Urinary bladder (tissue), 4 donors: Measurements from ENCODE around the gene CHAT. TPM values are rescaled to one million over a fixed set of nuclear protein-coding genes. Genes with fewer than 3 reads are reported as not detected.

ENCODE experiments used
- DNase-seq: peaks from one replicate; pipeline ENCODE4 v3.0.0-alpha.2; 2015; ENCODE audit errors: extremely low spot score
- H3K27ac ChIP-seq: one replicate; pipeline ENCODE4 v1.5.1; 2013; ENCODE audit warnings: low read depth, mild to moderate bottlenecking, moderate library complexity
- H3K36me3 ChIP-seq: one replicate; pipeline ENCODE4 v1.6.1; 2013; ENCODE audit warnings: mild to moderate bottlenecking, moderate library complexity; ENCODE audit not compliant: insufficient read depth
- H3K4me1 ChIP-seq: one replicate; pipeline ENCODE4 v1.6.1; 2013; ENCODE audit warnings: mild to moderate bottlenecking, moderate library complexity; ENCODE audit not compliant: insufficient read depth
- H3K4me3 ChIP-seq: one replicate; pipeline ENCODE4 v1.5.1; 2013; ENCODE audit warnings: low read depth, low read length
- WGBS: extraction: QIAGEN DNeasy Blood & Tissue Kit; methylation state at CpG from one replicate; pipeline ENCODE4 v1.1.7; 2013; 5-methylcytosine and 5-hydroxymethylcytosine counted together
- polyA plus RNA-seq: library from polyadenylated mRNA; stranded (reverse); fragments of 200-250 nt; gene quantifications from one replicate; pipeline ENCODE4 v1.2.3, GENCODE V29; 2013
- total RNA-seq: library from RNA; depleted of rRNA; stranded (reverse); fragments of >200 nt; gene quantifications from one replicate; pipeline ENCODE4 v1.2.3, GENCODE V29; 2014
- donor health status: healthy with polysubstance abuse.
- donor health status: healthy.

The CHAT gene
- total and polyA plus RNA-seq, 2 donors: 0.14 TPM; not detected in 1

- DNase-seq: no peak
- whole genome bisulfite sequencing: 38% methylated on average over 6 of the region's 6 CpGs
These were observed 7.7 kb downstream of the CHAT start for GRCh38 chr10:49621561-49621960.

DNA sequence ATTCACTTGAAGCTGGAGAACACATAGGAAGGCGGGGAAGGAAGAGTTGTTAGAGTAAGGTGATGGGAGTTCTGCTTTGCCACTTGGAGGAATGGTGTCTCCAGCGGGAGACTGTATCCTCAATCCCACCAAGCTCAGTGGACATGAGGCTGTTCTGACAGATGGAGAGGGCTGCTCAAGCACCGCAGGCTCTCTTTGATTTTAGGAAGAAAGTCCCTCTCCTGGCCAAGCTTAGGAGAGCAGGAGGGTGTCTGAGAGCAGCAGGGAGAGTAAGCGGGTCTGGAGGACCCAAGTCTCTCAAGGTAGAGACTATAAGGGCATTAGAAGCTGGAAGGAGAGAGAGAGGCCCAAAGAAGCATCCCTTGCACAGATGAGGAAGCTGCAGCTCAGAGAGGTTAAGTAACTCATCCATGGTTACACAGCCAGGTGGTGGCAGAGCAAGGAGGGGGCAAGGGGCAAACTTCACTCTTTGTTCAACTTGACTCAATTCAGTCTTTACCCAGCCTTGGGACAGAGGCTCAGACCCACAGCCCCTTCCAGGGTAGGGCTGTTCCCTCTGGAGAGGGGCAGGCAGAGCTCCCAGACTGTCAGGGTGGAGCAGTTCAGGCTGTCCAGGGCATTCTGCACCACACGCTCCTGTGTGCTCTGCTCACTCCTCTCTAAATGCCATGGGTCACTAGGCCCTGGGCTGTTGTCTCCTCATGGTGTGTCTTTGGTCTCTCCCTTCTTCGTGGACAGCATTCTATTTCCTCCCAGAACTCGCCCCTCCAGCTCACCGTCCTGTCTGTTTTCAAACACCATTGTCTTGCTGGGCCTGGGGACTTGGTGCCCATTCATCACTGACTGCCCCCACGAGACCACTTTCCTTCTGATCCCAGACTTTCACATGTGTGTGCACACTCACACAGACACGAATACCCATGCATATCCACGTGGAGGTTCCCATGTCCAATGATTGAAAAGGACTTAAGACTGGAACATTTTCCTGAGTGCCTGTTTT is 8.9 kb downstream of the CHAT start:
- H3K4me1 ChIP-seq: no peaks in the 10 kb centered on the region
- 71% methylated on average over 11 of the region's 11 CpGs for WGBS
- H3K4me3 ChIP-seq: no peak overlapping the region
- H3K36me3 ChIP-seq: no peaks in the 10 kb centered on the region
- DNase-seq: no peak
- H3K27ac ChIP-seq: no peak overlapping the region

More at GRCh38 chr10:49621561-49621960, 7.7 kb downstream of the CHAT start:
- no peak overlapping the region for H3K4me3 ChIP-seq
- H3K4me1 ChIP-seq: no peaks in the 10 kb centered on the region
- H3K36me3 ChIP-seq: no peaks in the 10 kb centered on the region
- H3K27ac ChIP-seq: no peak overlapping the region

DNA sequence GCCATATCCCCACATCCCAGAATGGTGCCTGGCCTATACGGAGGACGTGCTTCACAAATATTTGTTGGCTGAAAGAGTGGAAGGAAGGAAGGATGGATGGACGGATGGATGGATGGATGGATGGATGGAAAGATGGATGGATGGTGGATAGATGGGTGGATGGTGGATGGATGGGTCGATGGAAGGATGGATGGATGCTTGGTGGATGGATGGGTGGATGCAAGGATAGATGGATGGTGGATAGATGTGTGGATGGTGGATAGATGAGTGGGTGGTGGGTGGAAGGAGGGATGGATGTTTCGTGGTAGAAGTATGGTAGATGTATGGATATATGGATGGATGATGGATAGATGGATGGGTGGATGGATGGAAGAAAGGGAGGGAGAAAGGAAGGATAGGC is 10.8 kb downstream of the CHAT start:
- 74% methylated on average over 5 of the region's 5 CpGs for WGBS
- H3K4me1 ChIP-seq: no peaks in the 10 kb centered on the region
- no peak overlapping the region for H3K27ac ChIP-seq
- H3K36me3 ChIP-seq: no peaks in the 10 kb centered on the region
- H3K4me3 ChIP-seq: no peak overlapping the region
- no peak for DNase-seq

GRCh38 chr10:49625411-49625810 is 11.6 kb downstream of the CHAT start:
- Histone ChIP-seq H3K27ac (no peak overlapping the region), H3K4me3 (no peak overlapping the region), H3K4me1 (no peaks in the 10 kb centered on the region), H3K36me3 (no peaks in the 10 kb centered on the region)
- 81% methylated on average over 10 of the region's 10 CpGs for WGBS
- no peak for DNase-seq

DNA sequence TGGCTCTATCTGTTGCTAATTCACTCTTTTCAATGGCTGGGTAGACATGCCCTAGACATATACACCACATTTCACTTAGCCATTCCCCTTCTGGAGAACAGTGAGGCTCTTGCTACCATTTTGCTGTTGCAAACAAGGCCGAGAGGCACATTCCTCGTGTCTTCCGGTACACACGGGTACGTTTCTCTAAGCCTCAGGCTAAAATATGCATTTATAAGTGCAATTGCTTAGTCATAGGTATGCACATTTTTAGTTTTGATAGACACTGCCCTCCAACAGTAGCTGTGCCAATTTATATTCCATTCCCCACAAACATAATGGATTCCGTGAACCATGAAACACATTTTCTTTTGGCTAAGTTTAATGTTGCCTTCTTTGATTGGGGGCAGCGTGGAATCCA is 13.2 kb downstream of the CHAT start:
- Histone ChIP-seq H3K36me3 (no peaks in the 10 kb centered on the region), H3K4me1 (no peaks in the 10 kb centered on the region), H3K27ac (no peak overlapping the region), H3K4me3 (no peak overlapping the region)
- 90% methylated on average over 7 of the region's 7 CpGs for WGBS
- DNase-seq: no peak

DNA sequence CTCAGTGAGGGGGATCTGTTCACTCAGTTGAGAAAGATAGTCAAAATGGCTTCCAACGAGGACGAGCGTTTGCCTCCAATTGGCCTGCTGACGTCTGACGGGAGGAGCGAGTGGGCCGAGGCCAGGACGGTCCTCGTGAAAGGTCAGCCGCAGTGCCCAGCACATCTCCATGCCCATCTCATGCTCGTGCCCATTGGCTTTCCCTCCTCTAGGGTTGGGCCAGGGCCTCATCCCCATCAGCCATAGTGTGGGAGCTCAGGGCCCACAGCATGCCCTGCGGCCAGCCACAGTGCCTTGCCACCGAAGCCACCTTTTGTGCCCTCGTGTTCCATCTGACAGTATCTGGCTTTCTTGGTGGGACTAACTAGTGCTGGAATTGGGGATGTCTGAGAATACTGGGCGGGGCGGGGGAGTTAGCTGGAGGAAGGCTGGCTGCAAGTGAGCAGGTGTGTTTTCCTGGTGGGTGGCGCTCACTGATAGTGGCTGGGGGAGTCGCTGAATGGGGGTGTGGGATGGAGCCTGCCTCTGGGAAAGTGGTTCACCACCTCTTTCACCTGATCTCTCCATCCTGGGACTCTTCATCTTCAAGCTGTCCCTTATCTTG is 13.9 kb downstream of the CHAT start:
- H3K4me1 ChIP-seq: no peaks in the 10 kb centered on the region
- H3K4me3 ChIP-seq: no peak overlapping the region
- H3K27ac ChIP-seq: no peak overlapping the region
- WGBS: 90% methylated on average over 18 of the region's 18 CpGs
- DNase-seq: no peak
- H3K36me3 ChIP-seq: no peaks in the 10 kb centered on the region

DNA sequence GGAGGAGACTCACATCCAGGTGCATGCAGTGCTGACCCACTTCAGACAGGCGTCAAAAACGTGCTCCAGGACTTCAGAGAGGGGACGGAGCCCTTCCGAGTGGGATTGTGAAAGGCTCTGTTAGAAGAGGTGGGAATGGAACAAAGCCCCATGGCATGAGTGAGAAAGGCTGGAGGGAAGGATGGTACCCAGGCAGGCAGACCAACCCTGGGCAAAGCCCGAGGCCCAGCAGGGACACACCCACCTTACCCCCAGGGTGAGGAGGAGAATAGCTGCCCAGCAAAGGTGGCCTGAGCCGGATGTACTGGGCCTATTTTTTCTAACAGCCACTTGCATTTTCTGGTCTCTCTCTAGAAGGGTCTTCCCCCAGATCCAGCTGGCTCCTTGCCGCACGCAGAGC is 14.8 kb downstream of the CHAT start:
- 85% methylated on average over 8 of the region's 8 CpGs for WGBS
- no peak for DNase-seq

DNA sequence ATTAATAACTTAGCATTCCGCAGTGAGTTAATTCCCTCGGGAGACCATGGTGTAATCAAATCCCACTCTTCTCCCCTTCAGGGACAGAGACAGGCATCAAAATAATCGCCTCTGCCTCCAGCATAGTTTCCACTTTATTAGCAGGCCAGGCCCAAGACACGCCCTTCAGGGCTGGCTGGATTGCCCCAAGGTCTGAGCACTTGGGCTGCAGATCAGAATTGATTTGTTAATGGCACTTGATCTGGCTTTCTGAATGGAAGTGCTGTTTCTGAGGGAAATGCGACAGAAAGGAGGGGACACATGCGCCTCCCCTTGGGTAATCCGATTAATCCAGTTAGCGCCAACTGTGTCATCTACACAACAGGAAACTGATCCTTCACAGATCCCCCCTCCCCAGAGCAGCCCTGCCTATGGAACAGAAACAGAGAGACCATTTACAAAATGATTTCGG is 15.6 kb downstream of the CHAT start:
- WGBS: 72% methylated on average over 9 of the region's 9 CpGs
- Histone ChIP-seq H3K4me1 (no peaks in the 10 kb centered on the region), H3K4me3 (no peak overlapping the region), H3K27ac (no peak overlapping the region), H3K36me3 (no peaks in the 10 kb centered on the region)
- no peak for DNase-seq

More for the DNA sequence above, 14.8 kb downstream of the CHAT start:
- H3K4me1 ChIP-seq: no peaks in the 10 kb centered on the region
- no peak overlapping the region for H3K27ac ChIP-seq
- no peak overlapping the region for H3K4me3 ChIP-seq
- no peaks in the 10 kb centered on the region for H3K36me3 ChIP-seq

- Histone ChIP-seq H3K27ac (no peak overlapping the region), H3K4me3 (no peak overlapping the region), H3K4me1 (no peaks in the 10 kb centered on the region), H3K36me3 (no peaks in the 10 kb centered on the region)
- 93% methylated on average over 6 of the region's 6 CpGs for WGBS
- DNase-seq: no peak
These were observed 18.1 kb downstream of the CHAT start for GRCh38 chr10:49631975-49632374.

GRCh38 chr10:49632406-49633317 is 18.8 kb downstream of the CHAT start:
- WGBS: 53% methylated on average over 12 of the region's 12 CpGs
- Histone ChIP-seq H3K4me3 (no peak overlapping the region), H3K36me3 (no peaks in the 10 kb centered on the region), H3K27ac (no peak overlapping the region), H3K4me1 (no peaks in the 10 kb centered on the region)
- DNase-seq: no peak

DNA sequence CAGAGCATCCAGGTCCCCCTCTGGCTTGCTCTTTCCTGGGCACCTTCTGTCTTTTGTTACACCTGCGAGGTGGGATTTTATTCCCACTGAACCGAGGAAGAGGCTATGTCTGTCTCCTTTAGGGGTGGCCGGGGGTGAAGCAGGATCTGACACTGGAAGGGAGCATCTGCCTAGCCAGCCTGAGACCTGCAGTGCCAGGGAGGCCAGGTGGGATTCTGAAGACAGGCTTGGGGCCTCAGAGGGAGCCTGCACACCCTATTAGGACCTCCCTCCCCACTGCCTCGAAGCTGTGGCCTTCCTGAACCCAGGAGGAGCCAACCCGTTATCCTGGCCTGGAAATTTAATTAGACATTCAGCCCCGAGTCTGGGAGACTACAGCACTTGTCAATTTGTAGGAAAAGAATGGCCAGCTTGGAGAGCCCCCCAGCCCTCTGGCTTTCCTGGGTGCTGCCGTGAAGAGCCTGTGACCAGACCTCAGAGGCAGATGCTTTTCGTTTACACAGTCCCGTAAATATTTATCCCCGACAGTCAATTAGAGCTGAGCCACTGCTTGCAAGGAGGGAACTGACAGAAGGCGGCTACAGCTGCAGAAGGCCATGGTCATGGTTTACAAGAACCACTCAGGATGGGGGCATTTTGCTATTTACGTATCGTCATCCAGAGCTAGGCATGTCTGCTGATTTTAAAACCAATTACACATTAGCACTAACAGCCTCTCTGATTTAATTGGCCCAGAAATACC is 19.7 kb downstream of the CHAT start:
- Histone ChIP-seq H3K4me1 (no peaks in the 10 kb centered on the region), H3K27ac (no peak overlapping the region), H3K36me3 (no peaks in the 10 kb centered on the region), H3K4me3 (no peak overlapping the region)
- no peak for DNase-seq
- WGBS: 26% methylated on average over 13 of the region's 13 CpGs

DNA sequence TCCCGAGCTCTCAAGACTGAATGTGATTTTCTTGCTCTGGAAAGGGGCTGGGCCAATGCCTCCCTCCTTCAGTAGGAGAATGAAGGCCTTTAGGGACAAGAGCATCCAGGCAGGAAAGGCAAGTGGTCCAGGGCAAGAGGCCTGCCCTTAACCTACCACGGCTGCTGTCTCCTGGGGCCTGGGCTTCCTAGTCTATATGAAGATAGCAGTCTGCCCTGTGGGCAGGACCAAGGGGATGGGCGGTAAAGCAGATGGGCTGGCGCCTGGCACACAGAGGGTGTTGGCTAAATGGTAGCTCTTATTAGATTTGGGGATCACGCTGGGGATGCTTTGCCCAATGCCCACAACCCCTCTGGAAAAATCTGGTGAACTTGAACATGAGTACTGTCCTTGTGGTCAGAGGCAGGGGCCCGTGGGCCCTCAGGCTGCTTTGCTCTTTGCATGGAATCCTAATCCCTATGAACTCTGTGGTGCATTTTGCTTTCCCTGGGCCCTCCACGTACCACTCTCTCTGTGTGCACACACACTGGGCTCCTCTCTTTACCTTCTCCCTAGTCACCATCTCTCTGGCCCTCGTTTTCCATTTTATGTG is 20.3 kb downstream of the CHAT start:
- Histone ChIP-seq H3K36me3 (no peaks in the 10 kb centered on the region), H3K4me1 (no peaks in the 10 kb centered on the region), H3K4me3 (no peak overlapping the region), H3K27ac (no peak overlapping the region)
- DNase-seq: no peak
- WGBS: 66% methylated on average over 8 of the region's 8 CpGs
